Embryonic facial prominence (tissue), 1 donor: Measurements from ENCODE around the gene CDCP1.

Experiments
- DNase-seq: peaks from one replicate; pipeline ENCODE4 v3.0.0-alpha.2; 2016; ENCODE audit errors: extremely low spot score

CDCP1 gene

GRCh38 chr3:45139372-45140140 is 6.6 kb downstream of the CDCP1 start:
- DNase-seq: no peak

GRCh38 chr3:45137656-45138181 is 8.5 kb downstream of the CDCP1 start:
- no peak for DNase-seq

- DNase-seq: no peak
Observed at GRCh38 chr3:45135959-45136358, 10.2 kb downstream of the CDCP1 start.

GRCh38 chr3:45134758-45135521 is 11.2 kb downstream of the CDCP1 start:
- no peak for DNase-seq

GRCh38 chr3:45132568-45133211 is 13.5 kb downstream of the CDCP1 start:
- no peak for DNase-seq

GRCh38 chr3:45131201-45131600 is 15.0 kb downstream of the CDCP1 start:
- DNase-seq: no peak

- DNase-seq: no peak
Observed at GRCh38 chr3:45130476-45130875, 15.7 kb downstream of the CDCP1 start.

GRCh38 chr3:45128950-45129349 is 17.2 kb downstream of the CDCP1 start:
- DNase-seq: no peak

GRCh38 chr3:45127130-45127822 is 18.9 kb downstream of the CDCP1 start:
- no peak for DNase-seq

GRCh38 chr3:45126730-45127129 is 19.4 kb downstream of the CDCP1 start:
- DNase-seq: no peak

GRCh38 chr3:45125550-45126026 is 20.6 kb downstream of the CDCP1 start:
- DNase-seq: no peak

GRCh38 chr3:45124956-45125355 is 21.2 kb downstream of the CDCP1 start:
- DNase-seq: no peak

GRCh38 chr3:45124352-45124751 is 21.8 kb downstream of the CDCP1 start:
- DNase-seq: no peak

- no peak for DNase-seq
Observed at GRCh38 chr3:45123581-45124269, 22.5 kb downstream of the CDCP1 start.

GRCh38 chr3:45123030-45123429 is 23.1 kb downstream of the CDCP1 start:
- DNase-seq: no peak

GRCh38 chr3:45120359-45121158 is 25.6 kb downstream of the CDCP1 start:
- no peak for DNase-seq

GRCh38 chr3:45119824-45120358 is 26.3 kb downstream of the CDCP1 start:
- DNase-seq: no peak

- DNase-seq: no peak
Observed at GRCh38 chr3:45119376-45119775, 26.8 kb downstream of the CDCP1 start.

GRCh38 chr3:45118615-45119071 is 27.5 kb downstream of the CDCP1 start:
- DNase-seq: no peak

- no peak for DNase-seq
Observed at GRCh38 chr3:45116350-45116749, 29.8 kb downstream of the CDCP1 start.
